ENCODE results near the gene SLC4A3. TPM values are rescaled to one million over a fixed set of nuclear protein-coding genes. Genes with fewer than 3 reads are reported as not detected.

SLC4A3 gene
- total RNA-seq, 1 experiment from 2014 or later: 0.52 TPM

DNA sequence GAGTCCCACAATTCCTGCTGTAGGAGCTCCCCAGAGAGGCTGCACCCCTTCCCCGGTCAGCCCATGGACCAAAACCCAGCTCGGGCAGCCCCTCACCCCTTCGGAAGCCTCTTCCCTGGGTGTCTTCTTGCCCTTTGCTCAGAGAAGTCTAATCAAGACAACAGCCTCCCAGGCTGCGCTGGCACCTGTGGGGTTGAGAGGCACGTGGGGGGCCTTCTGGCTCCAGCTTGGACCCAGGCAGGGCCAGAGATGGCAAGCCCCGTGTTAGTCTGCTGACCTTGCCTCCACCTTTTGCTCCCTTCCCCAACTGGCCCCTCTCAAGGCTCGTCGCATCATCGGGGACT is 10.4 kb downstream of the SLC4A3 start:
- DNase-seq (ENCODE audit: low spot score): no peak
- Histone ChIP-seq H3K27ac (ENCODE audit: low read depth, low read length, poor library complexity, severe bottlenecking) (no peak overlapping the region), H3K4me1 (ENCODE audit: insufficient read depth, low read length, poor library complexity, severe bottlenecking) (no peaks in the 10 kb centered on the region), H3K9me3 (ENCODE audit: low read depth, low read length, poor library complexity, severe bottlenecking) (no peaks in the 10 kb centered on the region), H3K36me3 (ENCODE audit: insufficient read depth, low read length, poor library complexity, severe bottlenecking) (no peaks in the 10 kb centered on the region), H3K4me3 (ENCODE audit: low read depth, low read length, poor library complexity, severe bottlenecking) (no peak overlapping the region), H3K27me3 (replicated peaks; ENCODE audit: insufficient read depth, low read depth, low read length, poor library complexity) (no peaks in the 10 kb centered on the region)
- intact Hi-C loops (cut with micrococcal nuclease; ENCODE audit: unreplicated experiment): no loop called here
- no TSS peak for BruUV-seq (replicated peaks)
- ChIA-PET POLR2A (ENCODE audit: low non-redundant PET) (no interaction called here), CTCF (no interaction called here)
- TF ChIP-seq, protein P1, sequence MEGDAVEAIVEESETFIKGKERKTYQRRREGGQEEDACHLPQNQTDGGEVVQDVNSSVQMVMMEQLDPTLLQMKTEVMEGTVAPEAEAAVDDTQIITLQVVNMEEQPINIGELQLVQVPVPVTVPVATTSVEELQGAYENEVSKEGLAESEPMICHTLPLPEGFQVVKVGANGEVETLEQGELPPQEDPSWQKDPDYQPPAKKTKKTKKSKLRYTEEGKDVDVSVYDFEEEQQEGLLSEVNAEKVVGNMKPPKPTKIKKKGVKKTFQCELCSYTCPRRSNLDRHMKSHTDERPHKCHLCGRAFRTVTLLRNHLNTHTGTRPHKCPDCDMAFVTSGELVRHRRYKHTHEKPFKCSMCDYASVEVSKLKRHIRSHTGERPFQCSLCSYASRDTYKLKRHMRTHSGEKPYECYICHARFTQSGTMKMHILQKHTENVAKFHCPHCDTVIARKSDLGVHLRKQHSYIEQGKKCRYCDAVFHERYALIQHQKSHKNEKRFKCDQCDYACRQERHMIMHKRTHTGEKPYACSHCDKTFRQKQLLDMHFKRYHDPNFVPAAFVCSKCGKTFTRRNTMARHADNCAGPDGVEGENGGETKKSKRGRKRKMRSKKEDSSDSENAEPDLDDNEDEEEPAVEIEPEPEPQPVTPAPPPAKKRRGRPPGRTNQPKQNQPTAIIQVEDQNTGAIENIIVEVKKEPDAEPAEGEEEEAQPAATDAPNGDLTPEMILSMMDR (conservative IDR thresholded peaks at IDR 0.05; ENCODE audit: low read depth, low read length): no peak
- TF ChIP-seq EZH2 (IDR thresholded peaks at IDR 0.05; ENCODE audit: borderline replicate concordance, low read depth, low read length, poor library complexity, severe bottlenecking): no peak

DNA sequence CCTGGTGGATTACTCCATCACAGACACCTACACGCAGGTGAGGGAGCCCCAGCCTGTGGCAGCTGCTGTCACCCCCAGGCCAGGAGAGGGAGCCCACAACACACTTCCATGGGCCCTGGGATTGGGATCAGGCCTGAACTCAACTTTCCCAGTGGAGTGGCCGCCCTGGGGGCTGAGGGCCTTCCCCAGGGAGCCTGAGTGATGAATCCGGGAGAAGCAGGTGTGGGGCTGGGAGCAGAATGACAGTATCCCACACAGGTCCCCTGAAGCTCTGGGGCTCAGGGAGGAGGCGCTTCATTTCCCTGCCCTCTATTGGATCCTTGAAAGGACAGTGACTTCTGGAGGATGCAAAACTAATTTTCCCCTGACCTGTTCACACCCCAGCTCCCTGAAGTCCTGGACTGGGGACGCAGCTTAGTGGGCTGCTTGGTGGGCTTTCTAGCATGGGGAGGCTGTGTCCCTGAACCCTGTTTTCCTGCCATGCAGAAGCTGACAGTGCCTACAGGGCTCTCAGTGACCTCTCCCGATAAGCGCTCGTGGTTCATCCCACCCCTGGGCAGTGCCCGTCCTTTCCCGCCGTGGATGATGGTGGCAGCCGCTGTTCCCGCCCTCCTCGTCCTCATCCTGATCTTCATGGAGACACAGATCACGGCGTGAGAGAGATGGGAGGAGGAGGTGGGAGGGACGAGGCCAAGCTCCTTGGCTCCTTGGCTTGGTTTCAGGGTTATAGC is 11.0 kb downstream of the SLC4A3 start:
- TF ChIP-seq, protein P1 (conservative IDR thresholded peaks at IDR 0.05; ENCODE audit: low read depth, low read length): 0 out of 2 replicates have a peak, but pooled peaks have one; percentile 23
- no peak for TF ChIP-seq EZH2 (IDR thresholded peaks at IDR 0.05; ENCODE audit: borderline replicate concordance, low read depth, low read length, poor library complexity, severe bottlenecking)
- intact Hi-C loops (cut with micrococcal nuclease; ENCODE audit: unreplicated experiment): no loop called here
- no peak overlapping the region for H3K4me3 ChIP-seq (ENCODE audit: low read depth, low read length, poor library complexity, severe bottlenecking)
- H3K4me1 ChIP-seq (ENCODE audit: insufficient read depth, low read length, poor library complexity, severe bottlenecking): no peaks in the 10 kb centered on the region
- no peak overlapping the region for H3K27ac ChIP-seq (ENCODE audit: low read depth, low read length, poor library complexity, severe bottlenecking)
- H3K36me3 ChIP-seq (ENCODE audit: insufficient read depth, low read length, poor library complexity, severe bottlenecking): no peaks in the 10 kb centered on the region
- no peak for DNase-seq (ENCODE audit: low spot score)
- H3K27me3 ChIP-seq (replicated peaks; ENCODE audit: insufficient read depth, low read depth, low read length, poor library complexity): no peaks in the 10 kb centered on the region
- BruUV-seq (replicated peaks): no TSS peak
- no peaks in the 10 kb centered on the region for H3K9me3 ChIP-seq (ENCODE audit: low read depth, low read length, poor library complexity, severe bottlenecking)
- ChIA-PET POLR2A (ENCODE audit: low non-redundant PET) (no interaction called here), CTCF (interaction anchor here (0.8 kb wide), 2 partner anchors 15 to 39 kb away, joined by 3 read pairs; no protein-coding TSS in a partner anchor)

DNA sequence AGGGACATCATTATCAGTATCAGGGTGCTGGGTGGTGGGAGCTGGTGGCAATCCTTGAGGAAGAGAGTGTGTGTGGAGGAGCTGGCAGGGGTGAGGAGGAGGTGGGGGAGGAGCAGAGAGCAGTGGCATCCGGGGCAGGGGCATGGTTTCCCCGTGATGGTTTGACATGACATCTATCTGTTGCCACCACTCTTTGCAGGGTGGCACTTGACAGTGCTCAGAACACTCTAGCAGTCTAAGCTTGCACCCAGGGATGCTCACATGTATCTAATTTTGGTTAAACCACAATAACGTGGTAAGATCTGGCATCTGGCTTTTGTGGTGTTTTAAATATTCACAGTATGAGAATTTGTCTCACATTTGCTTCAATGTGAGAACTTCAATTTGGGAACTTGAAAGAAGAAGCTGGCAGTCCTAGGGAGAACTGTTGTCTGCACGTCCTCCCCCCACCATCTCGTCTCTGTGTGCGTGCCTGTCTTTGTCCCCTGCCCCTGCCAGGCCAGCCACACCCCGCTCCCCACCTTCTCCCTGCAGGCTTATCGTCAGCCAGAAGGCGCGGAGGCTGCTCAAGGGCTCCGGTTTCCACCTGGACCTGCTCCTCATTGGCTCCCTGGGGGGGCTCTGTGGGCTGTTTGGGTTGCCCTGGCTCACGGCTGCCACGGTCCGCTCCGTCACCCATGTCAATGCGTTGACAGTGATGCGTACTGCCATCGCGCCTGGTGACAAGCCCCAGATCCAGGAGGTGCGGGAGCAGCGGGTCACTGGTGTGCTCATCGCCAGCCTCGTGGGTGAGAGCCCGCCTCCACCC is 11.7 kb downstream of the SLC4A3 start:
- ChIA-PET CTCF (interaction anchor here (0.8 kb wide), 2 partner anchors 16 to 40 kb away, joined by 3 read pairs; no protein-coding TSS in a partner anchor), POLR2A (ENCODE audit: low non-redundant PET) (no interaction called here)
- TF ChIP-seq, protein P1 (conservative IDR thresholded peaks at IDR 0.05; ENCODE audit: low read depth, low read length): no peak
- TF ChIP-seq EZH2 (IDR thresholded peaks at IDR 0.05; ENCODE audit: borderline replicate concordance, low read depth, low read length, poor library complexity, severe bottlenecking): no peak
- no TSS peak for BruUV-seq (replicated peaks)
- Histone ChIP-seq H3K36me3 (ENCODE audit: insufficient read depth, low read length, poor library complexity, severe bottlenecking) (no peaks in the 10 kb centered on the region), H3K27ac (ENCODE audit: low read depth, low read length, poor library complexity, severe bottlenecking) (no peak overlapping the region), H3K4me3 (ENCODE audit: low read depth, low read length, poor library complexity, severe bottlenecking) (no peak overlapping the region), H3K9me3 (ENCODE audit: low read depth, low read length, poor library complexity, severe bottlenecking) (no peaks in the 10 kb centered on the region), H3K27me3 (replicated peaks; ENCODE audit: insufficient read depth, low read depth, low read length, poor library complexity) (no peaks in the 10 kb centered on the region), H3K4me1 (ENCODE audit: insufficient read depth, low read length, poor library complexity, severe bottlenecking) (no peaks in the 10 kb centered on the region)
- no peak for DNase-seq (ENCODE audit: low spot score)
- intact Hi-C loops (cut with micrococcal nuclease; ENCODE audit: unreplicated experiment): no loop called here
